Measurements from ENCODE around the gene S100A10. TPM values are rescaled to one million over a fixed set of nuclear protein-coding genes. Genes with fewer than 3 reads are reported as not detected.

Gene S100A10
- total RNA-seq: 122 and 213 TPM in 2 replicates

GRCh38 chr1:151993734-151994496, at the start of gene S100A10:
Gene S100A10, minus strand, starts transcription at chr1:151993859. Its CDS starts 7,629 bp downstream, at chr1:151986230.

DNA sequence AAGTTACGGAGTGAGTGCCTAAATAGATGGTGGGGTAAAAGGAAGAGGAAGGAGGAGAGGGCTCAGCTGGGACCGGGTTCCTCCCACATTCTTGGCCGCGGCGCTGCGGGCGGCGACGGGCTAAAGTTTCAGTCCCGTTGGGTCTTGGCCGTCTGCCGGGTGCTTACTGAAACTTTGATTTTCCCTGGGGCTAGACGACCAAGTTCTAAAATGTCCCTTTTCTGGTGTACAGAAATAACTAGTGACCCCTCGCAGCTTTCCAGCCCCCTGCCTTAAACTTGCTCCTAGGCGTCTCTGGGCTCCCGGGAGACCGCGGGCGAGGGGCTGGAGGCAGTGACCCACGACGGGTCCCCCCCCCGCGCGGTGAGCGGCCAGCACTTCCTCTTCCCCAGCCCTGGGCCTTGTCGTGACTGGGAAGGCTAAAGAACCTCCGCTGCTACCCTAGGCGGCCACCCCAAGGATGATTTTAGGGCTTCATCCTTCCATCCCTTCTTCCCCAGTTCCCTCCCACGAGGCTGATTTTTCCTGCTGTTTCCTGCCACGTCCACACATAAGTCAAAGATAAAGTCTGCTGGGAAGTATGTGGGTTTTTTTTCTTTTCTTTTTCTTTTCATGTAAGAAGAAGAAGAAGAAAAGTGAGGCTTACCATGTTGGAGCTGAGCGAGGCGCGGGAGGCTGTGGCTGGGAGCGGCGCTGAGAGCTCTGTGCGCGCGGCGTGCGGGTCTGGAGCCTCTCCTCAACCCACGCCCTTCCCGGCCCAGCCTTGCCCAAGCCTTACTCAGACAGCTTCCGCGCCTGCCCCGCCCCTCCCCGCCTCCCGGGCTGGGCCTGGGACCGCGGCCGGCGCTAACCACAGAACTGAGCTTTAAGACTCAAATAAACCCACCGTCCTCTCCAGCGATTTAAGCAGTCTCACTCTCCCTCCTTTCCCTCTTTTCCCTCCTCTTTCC, 42.9 kb upstream of the S100A10 start, which contains the start of gene S100A11:
Gene S100A11 (minus strand): TSS at position 738 of the 950 bp plus-strand sequence. CDS start 89 bp downstream, at position 649.

Other genes starting within 250 kb of the S100A10 start
- gene MRPL9, start 230.4 kb downstream of the S100A10 start, total RNA-seq: 84.4 and 102 TPM in 2 replicates
- 3.2 and 6.4 TPM in 2 replicates for gene TDRKH, start 203.4 kb downstream of the S100A10 start, total RNA-seq
- gene LINGO4, start 188.4 kb downstream of the S100A10 start, total RNA-seq: not detected in 2 replicates
- not detected in 2 replicates for gene RORC, start 162.1 kb downstream of the S100A10 start, total RNA-seq
- gene C2CD4D, start 154.0 kb downstream of the S100A10 start, total RNA-seq: not detected in 2 replicates
- not detected in 2 replicates for gene THEM5, start 140.1 kb downstream of the S100A10 start, total RNA-seq
- gene THEM4, start 84.3 kb downstream of the S100A10 start, total RNA-seq: 5.4 and 5.5 TPM in 2 replicates
- 16.2 and 19.0 TPM in 2 replicates for gene S100A11, start 43.1 kb upstream of the S100A10 start, total RNA-seq
- not detected in 2 replicates for gene TCHHL1, start 95.2 kb upstream of the S100A10 start, total RNA-seq
- under 0.01 and 0.06 TPM in 2 replicates for gene TCHH, start 121.6 kb upstream of the S100A10 start, total RNA-seq
- under 0.01 TPM in 1 of 2 replicates, not detected in the other for gene RPTN, start 165.4 kb upstream of the S100A10 start, total RNA-seq
- gene HRNR, start 230.3 kb upstream of the S100A10 start, total RNA-seq: not detected in 2 replicates